Stimulated activated CD8-positive, alpha-beta memory T cell treated with anti-CD3 and anti-CD28 coated beads, Interleukin-2, amount 100 ng/mL, for 48 hours (primary cell): Measurements from ENCODE around the gene MYEOV.

Experiments used
- DNase-seq, 2 donors: peaks; one replicate each; pipeline ENCODE4 v3.0.0-alpha.2; 2020; ENCODE audit warnings: low read depth in 2 of 2

The MYEOV gene

GRCh38 chr11:69301081-69301454, 7.1 kb downstream of the MYEOV start:
- no peak for DNase-seq

GRCh38 chr11:69301455-69302401, 7.8 kb downstream of the MYEOV start:
- DNase-seq: peak in 1 of 2 donors; percentile 33

GRCh38 chr11:69302447-69303020, 8.6 kb downstream of the MYEOV start:
- no peak for DNase-seq

- no peak for DNase-seq
Observed at GRCh38 chr11:69303427-69303826, 9.5 kb downstream of the MYEOV start.

GRCh38 chr11:69304258-69304657, 10.3 kb downstream of the MYEOV start:
- no peak for DNase-seq

- no peak for DNase-seq
Observed at GRCh38 chr11:69304686-69305085, 10.7 kb downstream of the MYEOV start.

GRCh38 chr11:69305885-69306540, 12.1 kb downstream of the MYEOV start:
- no peak for DNase-seq

GRCh38 chr11:69306821-69307220, 12.9 kb downstream of the MYEOV start:
- no peak for DNase-seq

- DNase-seq: no peak
Observed at GRCh38 chr11:69307421-69307820, 13.5 kb downstream of the MYEOV start.

- DNase-seq: no peak
Observed at GRCh38 chr11:69307871-69308431, 14.0 kb downstream of the MYEOV start.

GRCh38 chr11:69308491-69308911, 14.5 kb downstream of the MYEOV start:
- no peak for DNase-seq

- DNase-seq: no peak
Observed at GRCh38 chr11:69308936-69309615, 15.1 kb downstream of the MYEOV start.

- DNase-seq: no peak
Observed at GRCh38 chr11:69309631-69310280, 15.8 kb downstream of the MYEOV start.

GRCh38 chr11:69310351-69310750, 16.4 kb downstream of the MYEOV start:
- DNase-seq: no peak

- DNase-seq: no peak
Observed at GRCh38 chr11:69310934-69311766, 17.2 kb downstream of the MYEOV start.

GRCh38 chr11:69311767-69312385, 17.9 kb downstream of the MYEOV start:
- DNase-seq: no peak

GRCh38 chr11:69312453-69313404, 18.8 kb downstream of the MYEOV start:
- DNase-seq: no peak

GRCh38 chr11:69313992-69314391, 20.0 kb downstream of the MYEOV start:
- DNase-seq: no peak

GRCh38 chr11:69314555-69314954, 20.6 kb downstream of the MYEOV start:
- no peak for DNase-seq
